RPMI8226 (cell line): ENCODE results near the gene HHATL.

Experiments used
- DNase-seq: peaks from one replicate; pipeline ENCODE4 v3.0.0-alpha.2; 2015

The HHATL gene, protein sequence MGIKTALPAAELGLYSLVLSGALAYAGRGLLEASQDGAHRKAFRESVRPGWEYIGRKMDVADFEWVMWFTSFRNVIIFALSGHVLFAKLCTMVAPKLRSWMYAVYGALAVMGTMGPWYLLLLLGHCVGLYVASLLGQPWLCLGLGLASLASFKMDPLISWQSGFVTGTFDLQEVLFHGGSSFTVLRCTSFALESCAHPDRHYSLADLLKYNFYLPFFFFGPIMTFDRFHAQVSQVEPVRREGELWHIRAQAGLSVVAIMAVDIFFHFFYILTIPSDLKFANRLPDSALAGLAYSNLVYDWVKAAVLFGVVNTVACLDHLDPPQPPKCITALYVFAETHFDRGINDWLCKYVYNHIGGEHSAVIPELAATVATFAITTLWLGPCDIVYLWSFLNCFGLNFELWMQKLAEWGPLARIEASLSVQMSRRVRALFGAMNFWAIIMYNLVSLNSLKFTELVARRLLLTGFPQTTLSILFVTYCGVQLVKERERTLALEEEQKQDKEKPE

DNA sequence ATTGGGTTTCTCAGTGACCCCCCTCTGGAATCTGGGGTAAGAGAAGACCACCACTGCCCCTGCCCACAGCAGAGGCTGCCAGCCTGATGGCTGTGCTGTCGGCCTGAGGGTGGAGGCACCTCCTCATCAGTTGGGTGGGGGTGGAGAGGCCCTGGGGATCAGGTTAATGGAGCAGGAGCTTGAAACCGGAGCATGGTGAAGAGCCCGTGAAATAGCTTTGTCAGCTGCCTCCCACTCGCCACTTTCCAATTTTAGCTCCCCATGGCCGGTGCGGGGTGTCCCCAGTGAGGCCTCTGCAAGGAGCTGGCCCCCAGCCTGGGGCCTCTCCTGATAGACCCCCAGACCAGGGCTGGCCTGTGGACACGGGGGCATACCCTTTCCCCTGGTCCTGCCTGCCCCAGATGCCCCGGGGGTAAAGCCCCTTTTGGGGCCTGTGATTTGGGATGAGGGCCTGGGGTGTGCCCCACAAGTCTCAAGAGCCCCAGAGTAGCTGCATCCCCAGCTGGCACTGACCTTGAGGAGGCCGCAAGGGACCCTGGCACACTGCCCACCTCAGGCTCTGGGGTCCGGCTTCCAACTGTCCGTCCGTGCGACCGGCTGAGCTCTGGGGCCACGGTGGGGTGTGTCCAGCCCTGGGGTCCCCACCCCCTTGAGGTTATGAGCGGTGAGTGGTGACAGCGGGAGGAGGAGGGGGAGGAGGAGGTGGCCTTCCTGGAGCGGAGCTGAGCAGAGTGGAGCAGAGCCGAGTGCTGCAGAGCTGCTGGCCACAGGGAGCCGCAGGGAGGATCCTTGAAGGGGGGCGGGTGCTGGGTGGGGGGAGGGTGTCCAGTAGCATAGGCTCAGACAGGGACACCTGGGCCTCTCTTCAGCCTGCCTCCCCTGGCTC lies at the start of gene HHATL:
Gene HHATL (minus strand): TSS at position 733 of the 886 bp plus-strand sequence. CDS start 1,972 bp downstream, outside the sequence.
- DNase-seq: peak; percentile 42

GRCh38 chr3:42751609-42752008 lies 49.0 kb upstream of the HHATL start:
- DNase-seq: no peak

- no peak for DNase-seq
Observed at GRCh38 chr3:42750834-42751233, 48.2 kb upstream of the HHATL start.

- peak; percentile 63 for DNase-seq
Observed at GRCh38 chr3:42749753-42750231, 47.2 kb upstream of the HHATL start.

DNA sequence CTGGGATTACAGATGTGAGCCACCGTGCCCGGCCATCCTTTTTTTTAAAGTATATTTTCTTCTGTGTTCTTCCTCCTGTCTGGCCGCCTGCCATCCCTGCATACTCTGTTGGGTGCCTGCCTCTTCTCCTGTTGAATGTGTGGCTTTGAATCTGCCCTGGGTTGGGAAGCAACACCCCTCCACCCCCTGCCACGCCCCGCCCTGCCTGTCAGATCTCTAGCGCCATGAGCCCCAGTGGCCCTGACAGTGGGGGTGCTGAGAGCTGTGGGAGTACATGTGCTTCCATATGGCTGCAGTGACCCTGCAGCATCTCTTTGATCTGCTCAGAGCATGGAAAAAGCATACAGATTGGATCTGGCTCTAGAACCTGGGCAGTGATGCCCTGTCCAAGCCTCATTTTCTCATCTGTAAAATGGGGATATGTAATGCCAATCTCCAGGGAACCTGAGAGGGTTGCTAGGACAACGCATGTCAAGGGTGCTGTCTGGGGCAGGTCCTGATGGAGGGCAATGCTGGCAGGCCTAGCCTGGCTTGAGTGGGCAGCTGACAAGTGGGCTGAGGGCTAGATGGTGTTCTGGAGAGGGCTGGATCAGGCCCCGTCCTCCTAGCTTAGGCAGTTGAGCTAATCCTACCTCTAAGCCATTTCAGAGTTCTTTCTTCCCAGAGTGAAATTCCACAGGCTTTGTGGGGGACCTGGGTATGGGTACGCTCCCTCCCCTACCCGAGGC lies 46.6 kb upstream of the HHATL start:
- DNase-seq: no peak

GRCh38 chr3:42747581-42747980 lies 45.0 kb upstream of the HHATL start:
- DNase-seq: no peak

GRCh38 chr3:42746455-42747450 lies 44.2 kb upstream of the HHATL start:
- DNase-seq: no peak

DNA sequence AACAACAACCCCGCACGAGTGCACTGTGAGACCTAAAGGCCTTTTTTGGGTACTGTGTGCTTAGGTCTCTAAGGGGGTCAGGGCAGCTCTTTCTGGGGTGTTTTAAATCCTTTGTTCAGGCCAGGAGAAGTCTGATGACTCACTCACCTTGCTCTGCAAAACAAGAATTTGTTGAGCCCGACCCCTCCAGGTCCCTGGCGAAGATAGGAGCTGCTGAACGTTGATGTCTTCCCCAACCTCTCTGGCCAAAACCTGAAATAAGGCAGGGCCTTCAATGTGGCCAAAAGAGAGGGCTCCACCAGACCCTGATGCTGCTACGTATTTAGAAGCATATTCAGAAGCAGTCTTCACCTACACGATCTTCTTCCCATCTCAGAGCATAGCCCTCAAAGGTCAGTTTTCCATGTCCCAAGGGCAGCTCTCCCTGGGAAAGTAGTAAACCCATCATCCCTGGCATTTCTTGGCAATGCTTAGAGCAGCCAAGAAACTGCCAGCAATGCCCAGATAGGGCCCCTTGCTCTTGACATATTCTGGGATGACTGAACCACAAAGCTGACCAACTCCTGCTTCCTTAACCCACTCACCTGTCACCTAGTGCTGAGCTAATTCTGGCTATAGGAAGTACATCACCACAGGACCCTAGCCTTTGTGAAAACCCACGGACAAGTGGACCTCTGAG lies 43.3 kb upstream of the HHATL start:
- no peak for DNase-seq

DNA sequence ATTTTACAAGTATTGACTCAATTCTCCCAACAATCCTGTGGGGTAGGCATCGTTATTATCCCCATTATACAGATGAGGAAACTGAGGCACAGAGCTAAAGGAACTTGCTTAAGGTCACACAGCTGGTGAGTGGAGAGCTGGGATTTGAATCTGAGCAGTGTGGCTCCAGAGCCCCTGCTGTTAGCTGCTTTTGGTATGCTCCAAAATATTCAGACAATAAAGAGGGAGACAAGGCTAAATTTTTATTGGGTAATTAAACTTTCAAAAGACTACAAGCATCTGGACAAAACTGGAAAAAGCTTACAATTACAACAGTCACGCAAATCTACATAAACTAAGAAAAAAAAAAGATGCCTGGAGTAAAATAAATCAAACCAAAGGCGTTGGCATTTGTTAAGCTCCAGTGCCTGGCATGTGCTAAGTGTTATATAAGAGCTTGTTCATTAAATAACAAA lies 42.7 kb upstream of the HHATL start:
- DNase-seq: no peak

- no peak for DNase-seq
Observed at GRCh38 chr3:42743204-42743995, 40.8 kb upstream of the HHATL start.

GRCh38 chr3:42742688-42743087 lies 40.1 kb upstream of the HHATL start:
- DNase-seq: no peak

GRCh38 chr3:42742259-42742658 lies 39.7 kb upstream of the HHATL start:
- DNase-seq: no peak

DNA sequence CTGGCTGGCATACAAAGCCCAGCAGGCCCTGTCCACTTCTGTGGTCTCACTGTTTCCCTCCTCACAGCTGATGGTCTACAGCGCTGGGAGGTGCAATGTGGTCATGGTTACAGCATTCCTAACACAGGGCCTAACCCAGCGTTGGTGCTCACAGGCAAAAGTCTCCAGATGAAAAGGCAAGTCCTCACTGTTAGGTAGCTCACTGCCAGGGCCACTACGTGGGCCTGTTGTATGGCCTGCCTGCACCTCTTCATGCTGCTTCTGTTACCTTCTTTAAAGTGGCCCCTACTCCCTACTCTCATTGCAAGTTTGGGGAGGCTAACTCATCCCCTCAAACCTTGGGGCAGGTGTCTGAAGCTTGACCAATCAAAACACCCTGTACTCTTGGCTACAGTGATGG lies 39.2 kb upstream of the HHATL start:
- DNase-seq: no peak

- DNase-seq: peak; percentile 29
Observed at GRCh38 chr3:42739401-42740158, 37.0 kb upstream of the HHATL start.

DNA sequence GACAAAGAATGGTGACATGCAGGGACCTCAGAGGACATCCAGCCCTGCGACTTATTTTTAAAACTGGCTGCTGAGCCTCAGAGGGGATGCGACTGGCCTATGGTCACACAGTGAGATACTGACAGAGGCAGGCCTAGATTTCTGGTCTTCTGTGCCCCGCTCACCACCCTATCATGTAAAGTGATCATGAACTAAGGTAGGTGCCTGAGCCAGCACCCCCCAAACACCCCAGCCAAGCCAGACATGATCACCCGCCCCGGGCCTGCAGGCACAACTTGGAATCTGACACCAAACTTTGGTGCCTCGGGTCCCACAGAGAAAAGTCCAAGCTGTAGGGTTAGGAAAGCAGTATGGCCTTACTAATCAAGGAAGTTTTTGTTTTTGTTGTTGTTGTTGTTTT lies 33.9 kb upstream of the HHATL start:
- no peak for DNase-seq

DNA sequence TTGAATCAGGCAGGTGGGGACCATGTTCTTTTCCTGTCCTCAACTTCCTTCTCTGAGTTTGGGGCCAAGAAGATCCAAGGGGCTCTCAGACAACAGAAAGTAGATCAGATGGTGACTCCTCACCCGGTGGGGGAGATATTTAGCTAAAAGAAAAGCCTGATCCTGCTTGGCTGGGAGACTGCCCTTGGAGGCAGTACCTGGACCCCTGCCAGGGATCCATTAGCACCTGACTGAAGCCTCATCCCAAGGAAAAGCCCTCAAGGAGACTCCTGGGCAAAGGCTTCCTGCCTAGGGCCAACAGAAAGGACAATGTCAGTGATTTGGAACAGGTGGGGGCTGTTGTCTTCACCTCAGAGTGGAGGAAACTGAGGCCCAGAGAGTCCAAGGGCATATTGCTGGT lies 33.5 kb upstream of the HHATL start:
- no peak for DNase-seq

DNA sequence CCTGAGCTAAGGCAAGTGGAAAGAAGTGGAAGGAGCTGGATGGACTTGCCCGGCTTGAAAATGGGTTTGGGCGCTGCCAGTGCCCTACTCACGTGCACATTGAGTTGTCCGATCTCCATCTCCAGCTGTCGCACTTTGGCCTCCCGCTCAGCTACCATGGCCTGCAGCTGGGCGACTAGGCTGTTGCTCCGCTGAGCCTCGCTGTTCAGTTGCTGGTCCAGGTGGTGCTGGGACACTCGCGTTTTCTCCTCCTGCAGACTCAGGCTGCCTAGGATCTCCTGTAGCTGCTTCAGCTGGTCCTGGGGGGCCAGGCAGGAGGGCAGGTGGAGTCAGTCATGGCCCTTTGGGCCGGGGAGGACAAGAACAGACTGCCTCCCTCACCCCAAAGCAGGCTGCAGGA lies 33.0 kb upstream of the HHATL start:
- DNase-seq: no peak

GRCh38 chr3:42735019-42735418 lies 32.4 kb upstream of the HHATL start:
- no peak for DNase-seq

DNA sequence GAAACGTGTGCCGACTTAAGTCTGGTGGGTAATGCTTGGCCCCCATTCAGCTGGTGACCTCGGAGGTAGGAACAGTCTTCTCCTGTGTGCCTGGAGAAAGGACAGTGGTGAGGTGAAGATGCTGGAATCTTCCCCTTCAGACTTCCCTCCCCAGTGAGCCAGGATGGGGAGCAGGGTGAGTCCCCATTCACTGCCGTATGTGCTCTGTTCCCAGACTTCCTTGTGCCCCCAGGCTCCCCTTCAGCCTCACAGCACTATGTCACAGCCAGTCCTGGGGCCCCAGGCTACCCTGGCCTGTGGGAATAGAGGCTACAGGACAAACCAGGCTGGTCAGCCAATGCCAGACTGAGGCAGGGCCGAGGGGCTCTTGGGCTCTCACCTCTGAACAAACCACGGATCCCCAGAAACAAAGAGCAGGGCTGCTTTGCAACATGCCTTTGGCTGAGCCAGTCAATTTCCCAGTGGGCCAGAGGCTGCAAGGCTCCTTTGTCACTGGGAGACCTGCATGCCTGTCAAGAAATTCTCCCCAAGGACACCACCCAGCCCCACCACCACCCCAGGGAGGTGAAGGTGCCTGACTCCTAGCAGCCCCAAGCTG lies 31.8 kb upstream of the HHATL start:
- DNase-seq: no peak
